ENCODE data around the gene CCDC24.
A peak's percentile ranks its signal among the peaks of the same experiment; 100 is the strongest.

CCDC24 gene

GRCh38 chr1:44035726-44036408 lies 44.5 kb downstream of the CCDC24 start:
- H3K27me3 ChIP-seq (ENCODE audit: control insufficient read depth, insufficient read depth, low read length), result no peaks in the 10 kb centered on the region

GRCh38 chr1:44036409-44037139 lies 45.2 kb downstream of the CCDC24 start:
- peaks cover 34% of the 10 kb centered on the region for H3K4me1 ChIP-seq (ENCODE audit: control insufficient read depth, insufficient read depth, low read length)

More at GRCh38 chr1:44035726-44036408, 44.5 kb downstream of the CCDC24 start:
- Histone ChIP-seq H3K9ac (ENCODE audit: low read length) (peak overlapping the region; percentile 19), H3K4me1 (ENCODE audit: control insufficient read depth, insufficient read depth, low read length) (peaks cover 36% of the 10 kb centered on the region), H3K36me3 (ENCODE audit: control insufficient read depth, insufficient read depth, low read length) (no peaks in the 10 kb centered on the region), H3K4me3 (ENCODE audit: low read length) (no peak overlapping the region), H3K9me3 (ENCODE audit: control insufficient read depth, low read length) (no peaks in the 10 kb centered on the region)

GRCh38 chr1:44037154-44037553 lies 45.8 kb downstream of the CCDC24 start:
- Histone ChIP-seq H3K4me3 (ENCODE audit: low read length) (no peak overlapping the region), H3K36me3 (ENCODE audit: control insufficient read depth, insufficient read depth, low read length) (no peaks in the 10 kb centered on the region), H3K4me1 (ENCODE audit: control insufficient read depth, insufficient read depth, low read length) (peaks cover 28% of the 10 kb centered on the region), H3K27me3 (ENCODE audit: control insufficient read depth, insufficient read depth, low read length) (no peaks in the 10 kb centered on the region), H3K9ac (ENCODE audit: low read length) (no peak overlapping the region), H3K9me3 (ENCODE audit: control insufficient read depth, low read length) (no peaks in the 10 kb centered on the region)

More at GRCh38 chr1:44036409-44037139, 45.2 kb downstream of the CCDC24 start:
- H3K4me3 ChIP-seq (ENCODE audit: low read length), result no peak overlapping the region
- peak overlapping the region; percentile 19 for H3K9ac ChIP-seq (ENCODE audit: low read length)
- no peaks in the 10 kb centered on the region for H3K9me3 ChIP-seq (ENCODE audit: control insufficient read depth, low read length)
- H3K36me3 ChIP-seq (ENCODE audit: control insufficient read depth, insufficient read depth, low read length), result no peaks in the 10 kb centered on the region
- H3K27me3 ChIP-seq (ENCODE audit: control insufficient read depth, insufficient read depth, low read length), result no peaks in the 10 kb centered on the region

GRCh38 chr1:44038876-44039657 lies 47.7 kb downstream of the CCDC24 start:
- Histone ChIP-seq H3K4me3 (ENCODE audit: low read length) (no peak overlapping the region), H3K27me3 (ENCODE audit: control insufficient read depth, insufficient read depth, low read length) (peaks cover 4% of the 10 kb centered on the region), H3K36me3 (ENCODE audit: control insufficient read depth, insufficient read depth, low read length) (no peaks in the 10 kb centered on the region), H3K9ac (ENCODE audit: low read length) (no peak overlapping the region), H3K9me3 (ENCODE audit: control insufficient read depth, low read length) (no peaks in the 10 kb centered on the region), H3K4me1 (ENCODE audit: control insufficient read depth, insufficient read depth, low read length) (peaks cover 21% of the 10 kb centered on the region)

GRCh38 chr1:44040418-44040817 lies 49.0 kb downstream of the CCDC24 start:
- peaks cover 4% of the 10 kb centered on the region for H3K27me3 ChIP-seq (ENCODE audit: control insufficient read depth, insufficient read depth, low read length)

DNA sequence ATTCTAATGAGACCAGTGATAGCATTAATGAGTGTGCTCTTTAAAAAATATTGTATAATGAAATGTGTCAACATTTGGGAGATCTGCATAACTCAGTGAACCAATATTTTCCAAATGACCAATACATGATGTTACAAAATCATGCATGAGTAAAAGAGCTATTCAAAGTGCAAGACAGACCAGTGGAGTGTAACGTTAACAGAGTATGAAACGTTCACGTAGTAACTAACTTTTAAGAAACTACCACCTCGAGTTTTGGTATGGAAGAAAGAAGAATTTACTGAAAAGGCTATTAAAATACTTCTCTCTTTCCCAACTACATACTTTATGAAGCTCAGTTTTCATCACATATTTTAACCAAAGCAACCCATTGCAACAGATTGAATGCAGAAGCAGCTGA lies 49.4 kb downstream of the CCDC24 start:
- peaks cover 4% of the 10 kb centered on the region for H3K27me3 ChIP-seq (ENCODE audit: control insufficient read depth, insufficient read depth, low read length)
- H3K4me1 ChIP-seq (ENCODE audit: control insufficient read depth, insufficient read depth, low read length), result peaks cover 8% of the 10 kb centered on the region
- H3K9me3 ChIP-seq (ENCODE audit: control insufficient read depth, low read length), result no peaks in the 10 kb centered on the region
- no peak overlapping the region for H3K4me3 ChIP-seq (ENCODE audit: low read length)
- H3K36me3 ChIP-seq (ENCODE audit: control insufficient read depth, insufficient read depth, low read length), result no peaks in the 10 kb centered on the region
- H3K9ac ChIP-seq (ENCODE audit: low read length), result no peak overlapping the region

More at GRCh38 chr1:44040418-44040817, 49.0 kb downstream of the CCDC24 start:
- Histone ChIP-seq H3K4me3 (ENCODE audit: low read length) (no peak overlapping the region), H3K9me3 (ENCODE audit: control insufficient read depth, low read length) (no peaks in the 10 kb centered on the region), H3K4me1 (ENCODE audit: control insufficient read depth, insufficient read depth, low read length) (peaks cover 11% of the 10 kb centered on the region), H3K36me3 (ENCODE audit: control insufficient read depth, insufficient read depth, low read length) (no peaks in the 10 kb centered on the region), H3K9ac (ENCODE audit: low read length) (no peak overlapping the region)

GRCh38 chr1:44043176-44044070 lies 52.0 kb downstream of the CCDC24 start:
- no peak overlapping the region for H3K4me3 ChIP-seq (ENCODE audit: low read length)
- no peaks in the 10 kb centered on the region for H3K36me3 ChIP-seq (ENCODE audit: control insufficient read depth, insufficient read depth, low read length)
- no peaks in the 10 kb centered on the region for H3K4me1 ChIP-seq (ENCODE audit: control insufficient read depth, insufficient read depth, low read length)
- H3K9me3 ChIP-seq (ENCODE audit: control insufficient read depth, low read length), result no peaks in the 10 kb centered on the region
- no peak overlapping the region for H3K9ac ChIP-seq (ENCODE audit: low read length)
- peaks cover 4% of the 10 kb centered on the region for H3K27me3 ChIP-seq (ENCODE audit: control insufficient read depth, insufficient read depth, low read length)

- no peaks in the 10 kb centered on the region for H3K36me3 ChIP-seq (ENCODE audit: control insufficient read depth, insufficient read depth, low read length)
- no peaks in the 10 kb centered on the region for H3K4me1 ChIP-seq (ENCODE audit: control insufficient read depth, insufficient read depth, low read length)
- H3K9me3 ChIP-seq (ENCODE audit: control insufficient read depth, low read length), result no peaks in the 10 kb centered on the region
- peaks cover 4% of the 10 kb centered on the region for H3K27me3 ChIP-seq (ENCODE audit: control insufficient read depth, insufficient read depth, low read length)
- H3K9ac ChIP-seq (ENCODE audit: low read length), result no peak overlapping the region
- no peak overlapping the region for H3K4me3 ChIP-seq (ENCODE audit: low read length)
These were observed 52.8 kb downstream of the CCDC24 start for GRCh38 chr1:44044071-44044801.

DNA sequence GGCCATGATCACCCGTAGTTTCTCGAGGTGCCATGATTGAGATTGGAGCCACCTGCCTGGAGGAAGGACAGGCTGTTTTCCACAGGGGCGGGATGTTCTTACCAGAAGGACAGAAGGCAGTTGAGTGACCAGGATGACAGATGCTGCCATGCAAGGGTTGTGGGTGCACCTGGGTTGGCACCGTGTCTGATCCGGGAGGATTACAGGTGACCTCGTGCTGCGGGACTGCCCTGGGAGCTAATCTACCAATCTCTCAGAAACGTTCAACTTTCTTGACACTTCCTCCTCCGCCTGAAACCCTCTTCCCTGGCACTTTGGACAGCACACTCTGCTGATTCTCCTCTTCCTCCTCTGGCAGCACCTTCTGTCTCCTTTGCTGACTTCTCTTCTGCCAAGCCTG lies 53.7 kb downstream of the CCDC24 start:
- no peaks in the 10 kb centered on the region for H3K36me3 ChIP-seq (ENCODE audit: control insufficient read depth, insufficient read depth, low read length)
- H3K9ac ChIP-seq (ENCODE audit: low read length), result no peak overlapping the region
- H3K4me1 ChIP-seq (ENCODE audit: control insufficient read depth, insufficient read depth, low read length), result no peaks in the 10 kb centered on the region
- no peaks in the 10 kb centered on the region for H3K9me3 ChIP-seq (ENCODE audit: control insufficient read depth, low read length)
- H3K4me3 ChIP-seq (ENCODE audit: low read length), result no peak overlapping the region
- peaks cover 4% of the 10 kb centered on the region for H3K27me3 ChIP-seq (ENCODE audit: control insufficient read depth, insufficient read depth, low read length)
